Endothelial cell of umbilical vein (primary cell): Measurements from ENCODE around the gene RBM44.

ENCODE experiments used
- POLR2A ChIP-seq: IDR thresholded peaks from 2 replicates; pipeline ENCODE4 v1.6.1; 2012; ENCODE audit warnings: low read depth, mild to moderate bottlenecking, control low read depth, low read length
- TF ChIP-seq, protein P1 (sequence below), 2 donors: IDR thresholded peaks; 1 replicate in 1 of 2; 2 replicates in 1 of 2; pipeline ENCODE4 v1.5.1; 2011; ENCODE audit warnings: low read length in 2 of 2, mild to moderate bottlenecking in 2 of 2, moderate library complexity in 2 of 2, control low read depth in 1 of 2, inconsistent platforms in 1 of 2, low read depth in 1 of 2; ENCODE audit not compliant: insufficient read depth in 1 of 2; ENCODE audit errors: extremely low read depth in 1 of 2

DNA sequence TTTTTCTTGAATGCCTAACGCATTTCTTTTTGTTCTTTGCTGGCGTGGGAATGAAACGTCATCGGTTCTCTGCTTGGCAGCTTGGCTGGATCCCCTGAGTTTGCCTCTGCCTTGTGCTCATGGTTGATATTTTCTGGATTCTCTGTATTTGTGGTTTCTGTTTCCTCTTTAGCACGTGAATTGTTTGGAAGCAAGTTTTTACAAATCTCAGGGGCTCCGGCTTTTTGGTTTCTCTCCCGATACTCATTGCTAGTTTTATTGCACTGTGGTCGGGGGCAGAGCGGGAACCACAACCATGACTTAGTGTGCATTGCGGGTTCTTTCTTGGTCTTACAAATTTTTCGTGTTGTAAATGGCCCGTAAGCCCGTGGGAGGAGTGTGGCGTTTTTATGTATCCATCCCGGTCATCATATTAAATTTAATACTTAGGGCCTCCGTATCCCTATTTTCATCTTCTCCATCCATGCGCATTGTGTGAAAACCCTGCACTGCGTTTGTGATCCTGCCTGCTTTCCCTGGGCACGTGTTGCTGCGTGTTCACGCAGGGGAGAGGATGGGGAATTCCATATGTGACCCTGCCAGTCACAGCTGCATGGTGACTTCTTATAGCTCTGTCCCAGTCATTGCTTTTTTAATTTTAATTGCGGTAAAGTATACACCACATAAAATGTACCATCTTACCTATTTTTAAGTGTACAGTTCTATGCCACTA, 70.2 kb downstream of the RBM44 start:
- TF ChIP-seq, protein P1, sequence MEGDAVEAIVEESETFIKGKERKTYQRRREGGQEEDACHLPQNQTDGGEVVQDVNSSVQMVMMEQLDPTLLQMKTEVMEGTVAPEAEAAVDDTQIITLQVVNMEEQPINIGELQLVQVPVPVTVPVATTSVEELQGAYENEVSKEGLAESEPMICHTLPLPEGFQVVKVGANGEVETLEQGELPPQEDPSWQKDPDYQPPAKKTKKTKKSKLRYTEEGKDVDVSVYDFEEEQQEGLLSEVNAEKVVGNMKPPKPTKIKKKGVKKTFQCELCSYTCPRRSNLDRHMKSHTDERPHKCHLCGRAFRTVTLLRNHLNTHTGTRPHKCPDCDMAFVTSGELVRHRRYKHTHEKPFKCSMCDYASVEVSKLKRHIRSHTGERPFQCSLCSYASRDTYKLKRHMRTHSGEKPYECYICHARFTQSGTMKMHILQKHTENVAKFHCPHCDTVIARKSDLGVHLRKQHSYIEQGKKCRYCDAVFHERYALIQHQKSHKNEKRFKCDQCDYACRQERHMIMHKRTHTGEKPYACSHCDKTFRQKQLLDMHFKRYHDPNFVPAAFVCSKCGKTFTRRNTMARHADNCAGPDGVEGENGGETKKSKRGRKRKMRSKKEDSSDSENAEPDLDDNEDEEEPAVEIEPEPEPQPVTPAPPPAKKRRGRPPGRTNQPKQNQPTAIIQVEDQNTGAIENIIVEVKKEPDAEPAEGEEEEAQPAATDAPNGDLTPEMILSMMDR (IDR thresholded peaks at IDR 0.05; ENCODE audit: extremely low read depth in 1 of 2, insufficient read depth in 1 of 2, low read depth in 1 of 2, low read length in 2 of 2): no peak
- TF ChIP-seq POLR2A: no peak
